Measurements from ENCODE around the gene SYCP3. TPM values are rescaled to one million over a fixed set of nuclear protein-coding genes. Genes with fewer than 3 reads are reported as not detected.
A peak's percentile ranks its signal among the peaks of the same experiment; 100 is the strongest.

SYCP3 gene
- total and polyA plus RNA-seq, 2 of the 13 experiments (the other 11 are each of a cell fraction or from before 2014, with no cell fraction given): not detected

GRCh38 chr12:101713059-101713682 lies 26.1 kb downstream of the SYCP3 start (continued):
- TF ChIP-seq, protein P1, sequence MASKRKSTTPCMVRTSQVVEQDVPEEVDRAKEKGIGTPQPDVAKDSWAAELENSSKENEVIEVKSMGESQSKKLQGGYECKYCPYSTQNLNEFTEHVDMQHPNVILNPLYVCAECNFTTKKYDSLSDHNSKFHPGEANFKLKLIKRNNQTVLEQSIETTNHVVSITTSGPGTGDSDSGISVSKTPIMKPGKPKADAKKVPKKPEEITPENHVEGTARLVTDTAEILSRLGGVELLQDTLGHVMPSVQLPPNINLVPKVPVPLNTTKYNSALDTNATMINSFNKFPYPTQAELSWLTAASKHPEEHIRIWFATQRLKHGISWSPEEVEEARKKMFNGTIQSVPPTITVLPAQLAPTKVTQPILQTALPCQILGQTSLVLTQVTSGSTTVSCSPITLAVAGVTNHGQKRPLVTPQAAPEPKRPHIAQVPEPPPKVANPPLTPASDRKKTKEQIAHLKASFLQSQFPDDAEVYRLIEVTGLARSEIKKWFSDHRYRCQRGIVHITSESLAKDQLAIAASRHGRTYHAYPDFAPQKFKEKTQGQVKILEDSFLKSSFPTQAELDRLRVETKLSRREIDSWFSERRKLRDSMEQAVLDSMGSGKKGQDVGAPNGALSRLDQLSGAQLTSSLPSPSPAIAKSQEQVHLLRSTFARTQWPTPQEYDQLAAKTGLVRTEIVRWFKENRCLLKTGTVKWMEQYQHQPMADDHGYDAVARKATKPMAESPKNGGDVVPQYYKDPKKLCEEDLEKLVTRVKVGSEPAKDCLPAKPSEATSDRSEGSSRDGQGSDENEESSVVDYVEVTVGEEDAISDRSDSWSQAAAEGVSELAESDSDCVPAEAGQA (IDR thresholded peaks at IDR 0.05; ENCODE audit: low read depth): no peak
- TF ChIP-seq, protein P1 (CRISPR knock-in tag; IDR thresholded peaks at IDR 0.05; ENCODE audit: borderline replicate concordance): no peak
- TF ChIP-seq MIER2 (CRISPR knock-in tag; IDR thresholded peaks at IDR 0.05) (peak; percentile 63; the same call in 1 of the 2 replicates), HES4 (CRISPR knock-in tag; IDR thresholded peaks at IDR 0.05; ENCODE audit: borderline replicate concordance) (no peak), CAMTA2 (CRISPR knock-in tag; IDR thresholded peaks at IDR 0.05; ENCODE audit: borderline replicate concordance) (no peak), MIER3 (CRISPR knock-in tag; IDR thresholded peaks at IDR 0.05; ENCODE audit: borderline replicate concordance) (peak; percentile 86; the same call in 1 of the 2 replicates), ZNF44 (CRISPR knock-in tag; IDR thresholded peaks at IDR 0.05) (no peak), SMAD1 (CRISPR knock-in tag; IDR thresholded peaks at IDR 0.05; ENCODE audit: borderline replicate concordance, low read depth) (no peak), SMC3 (IDR thresholded peaks at IDR 0.05; ENCODE audit: low read length) (no peak), RBM22 (optimal IDR thresholded peaks at IDR 0.05; ENCODE audit: low read length) (peak; percentile 83), ZNF746 (CRISPR knock-in tag; IDR thresholded peaks at IDR 0.05) (no peak)
- TF ChIP-seq, protein P2, sequence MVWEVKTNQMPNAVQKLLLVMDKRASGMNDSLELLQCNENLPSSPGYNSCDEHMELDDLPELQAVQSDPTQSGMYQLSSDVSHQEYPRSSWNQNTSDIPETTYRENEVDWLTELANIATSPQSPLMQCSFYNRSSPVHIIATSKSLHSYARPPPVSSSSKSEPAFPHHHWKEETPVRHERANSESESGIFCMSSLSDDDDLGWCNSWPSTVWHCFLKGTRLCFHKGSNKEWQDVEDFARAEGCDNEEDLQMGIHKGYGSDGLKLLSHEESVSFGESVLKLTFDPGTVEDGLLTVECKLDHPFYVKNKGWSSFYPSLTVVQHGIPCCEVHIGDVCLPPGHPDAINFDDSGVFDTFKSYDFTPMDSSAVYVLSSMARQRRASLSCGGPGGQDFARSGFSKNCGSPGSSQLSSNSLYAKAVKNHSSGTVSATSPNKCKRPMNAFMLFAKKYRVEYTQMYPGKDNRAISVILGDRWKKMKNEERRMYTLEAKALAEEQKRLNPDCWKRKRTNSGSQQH (CRISPR knock-in tag; IDR thresholded peaks at IDR 0.05; ENCODE audit: low read depth): no peak
- TF ChIP-seq, protein P3, sequence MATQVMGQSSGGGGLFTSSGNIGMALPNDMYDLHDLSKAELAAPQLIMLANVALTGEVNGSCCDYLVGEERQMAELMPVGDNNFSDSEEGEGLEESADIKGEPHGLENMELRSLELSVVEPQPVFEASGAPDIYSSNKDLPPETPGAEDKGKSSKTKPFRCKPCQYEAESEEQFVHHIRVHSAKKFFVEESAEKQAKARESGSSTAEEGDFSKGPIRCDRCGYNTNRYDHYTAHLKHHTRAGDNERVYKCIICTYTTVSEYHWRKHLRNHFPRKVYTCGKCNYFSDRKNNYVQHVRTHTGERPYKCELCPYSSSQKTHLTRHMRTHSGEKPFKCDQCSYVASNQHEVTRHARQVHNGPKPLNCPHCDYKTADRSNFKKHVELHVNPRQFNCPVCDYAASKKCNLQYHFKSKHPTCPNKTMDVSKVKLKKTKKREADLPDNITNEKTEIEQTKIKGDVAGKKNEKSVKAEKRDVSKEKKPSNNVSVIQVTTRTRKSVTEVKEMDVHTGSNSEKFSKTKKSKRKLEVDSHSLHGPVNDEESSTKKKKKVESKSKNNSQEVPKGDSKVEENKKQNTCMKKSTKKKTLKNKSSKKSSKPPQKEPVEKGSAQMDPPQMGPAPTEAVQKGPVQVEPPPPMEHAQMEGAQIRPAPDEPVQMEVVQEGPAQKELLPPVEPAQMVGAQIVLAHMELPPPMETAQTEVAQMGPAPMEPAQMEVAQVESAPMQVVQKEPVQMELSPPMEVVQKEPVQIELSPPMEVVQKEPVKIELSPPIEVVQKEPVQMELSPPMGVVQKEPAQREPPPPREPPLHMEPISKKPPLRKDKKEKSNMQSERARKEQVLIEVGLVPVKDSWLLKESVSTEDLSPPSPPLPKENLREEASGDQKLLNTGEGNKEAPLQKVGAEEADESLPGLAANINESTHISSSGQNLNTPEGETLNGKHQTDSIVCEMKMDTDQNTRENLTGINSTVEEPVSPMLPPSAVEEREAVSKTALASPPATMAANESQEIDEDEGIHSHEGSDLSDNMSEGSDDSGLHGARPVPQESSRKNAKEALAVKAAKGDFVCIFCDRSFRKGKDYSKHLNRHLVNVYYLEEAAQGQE (IDR thresholded peaks at IDR 0.05; ENCODE audit: borderline replicate concordance in 1 of 2, low read depth in 1 of 2, low read length in 2 of 2): no peak
